WTC11 (cell line): Measurements from ENCODE around the gene ACTN2. TPM values are rescaled to one million over a fixed set of nuclear protein-coding genes. Genes with fewer than 3 reads are reported as not detected.
A peak's percentile ranks its signal among the peaks of the same experiment; 100 is the strongest.

Source experiments
- ATAC-seq: fragments of 200-7000 bp; cut with Tn5 transposase; 2 replicates; pipeline ENCODE4 v1.10.0; 2021; ENCODE audit warnings: mild to moderate bottlenecking, moderate library complexity
- CTCF ChIA-PET: fragments of 300-600 bp; sonication (Branson Sonifier 250); formaldehyde crosslinking; loops from one replicate; lab custom pipeline; 2021; ENCODE audit warnings: antibody characterized with exemption; lab: Charles Lee
- POLR2A ChIA-PET: fragments of 350-600 bp; sonication (Branson Sonifier 250); formaldehyde crosslinking; loops from one replicate; lab custom pipeline; 2021; ENCODE audit warnings: antibody characterized with exemption; lab: Charles Lee
- DNase-seq: peaks from one replicate; pipeline ENCODE4 v3.0.0; 2021; ENCODE audit warnings: low spot score
- H3K27ac Mint-ChIP-seq: 2 replicates; pipeline ENCODE4 v1.8.0; 2021; ENCODE audit warnings: mixed read lengths
- H3K27me3 Mint-ChIP-seq: 2 replicates; pipeline ENCODE4 v1.8.0; 2021; ENCODE audit warnings: low read depth, mild to moderate bottlenecking, moderate library complexity, mixed read lengths
- H3K36me3 Mint-ChIP-seq: 2 replicates; pipeline ENCODE4 v1.8.0; 2021; ENCODE audit warnings: mixed read lengths
- H3K4me1 Mint-ChIP-seq: 2 replicates; pipeline ENCODE4 v1.8.0; 2022; ENCODE audit warnings: mixed read lengths
- H3K4me3 Mint-ChIP-seq: 2 replicates; pipeline ENCODE4 v1.8.0; 2021; ENCODE audit warnings: mild to moderate bottlenecking, moderate library complexity, mixed read lengths
- H3K9me3 Mint-ChIP-seq: 2 replicates; pipeline ENCODE4 v1.8.0; 2021; ENCODE audit warnings: mixed read lengths
- AFF4 ChIP-seq: sonication (generic); formaldehyde crosslinking; IDR thresholded peaks from 2 replicates; pipeline ENCODE4 v1.8.1; 2023; ENCODE audit warnings: mild to moderate bottlenecking, missing genetic modification reagents, borderline replicate concordance
- ATF6 ChIP-seq: sonication (generic); formaldehyde crosslinking; IDR thresholded peaks from 2 replicates; pipeline ENCODE4 v1.8.1; 2023; ENCODE audit warnings: mild to moderate bottlenecking, missing genetic modification reagents
- ELF4 ChIP-seq: sonication (generic); formaldehyde crosslinking; IDR thresholded peaks from 2 replicates; pipeline ENCODE4 v1.8.1; 2022; ENCODE audit warnings: low read depth, mild to moderate bottlenecking, moderate library complexity, missing genetic modification reagents
- EMX1 ChIP-seq: fragments of 250-450 bp; sonication (Bioruptor Pico); IDR thresholded peaks from 2 replicates; pipeline ENCODE4 v1.8.0; 2021; ENCODE audit warnings: mild to moderate bottlenecking
- GABPB1 ChIP-seq: sonication (generic); formaldehyde crosslinking; IDR thresholded peaks from 2 replicates; pipeline ENCODE4 v1.8.1; 2023; ENCODE audit warnings: mild to moderate bottlenecking, missing genetic modification reagents
- GRHL2 ChIP-seq: fragments of 250-450 bp; sonication (Bioruptor Pico); IDR thresholded peaks from 2 replicates; pipeline ENCODE4 v1.8.0; 2022; ENCODE audit warnings: mild to moderate bottlenecking, moderate library complexity; ENCODE audit not compliant: insufficient replicate concordance, severe bottlenecking
- HMGA2 ChIP-seq: fragments of 250-450 bp; sonication (Bioruptor Pico); IDR thresholded peaks from 2 replicates; pipeline ENCODE4 v1.4.0; 2021; ENCODE audit warnings: mild to moderate bottlenecking, moderate library complexity
- HMGXB4 ChIP-seq: sonication (generic); formaldehyde crosslinking; IDR thresholded peaks from 2 replicates; pipeline ENCODE4 v1.8.1; 2023; ENCODE audit warnings: mild to moderate bottlenecking, moderate library complexity, missing genetic modification reagents
- IRF2 ChIP-seq: sonication (generic); formaldehyde crosslinking; IDR thresholded peaks from 2 replicates; pipeline ENCODE4 v1.8.0; 2022; ENCODE audit warnings: low read depth, missing genetic modification reagents, borderline replicate concordance
- JUN ChIP-seq: sonication (generic); formaldehyde crosslinking; IDR thresholded peaks from 2 replicates; pipeline ENCODE4 v1.8.0; 2023; ENCODE audit warnings: mild to moderate bottlenecking, missing genetic modification reagents
- MLX ChIP-seq: sonication (generic); formaldehyde crosslinking; IDR thresholded peaks from 2 replicates; pipeline ENCODE4 v1.8.1; 2023; ENCODE audit warnings: mild to moderate bottlenecking, missing genetic modification reagents, moderate library complexity
- MYBL2 ChIP-seq: sonication (generic); formaldehyde crosslinking; IDR thresholded peaks from 2 replicates; pipeline ENCODE4 v1.8.1; 2023; ENCODE audit warnings: mild to moderate bottlenecking, moderate library complexity, missing genetic modification reagents
- NFATC4 ChIP-seq: fragments of 250-450 bp; sonication (Bioruptor Pico); IDR thresholded peaks from 2 replicates; pipeline ENCODE4 v1.9.0; 2021; ENCODE audit warnings: mild to moderate bottlenecking
- NR2C2 ChIP-seq: sonication (generic); formaldehyde crosslinking; IDR thresholded peaks from 2 replicates; pipeline ENCODE4 v1.8.0; 2022; ENCODE audit warnings: mild to moderate bottlenecking, missing genetic modification reagents
- PRDM15 ChIP-seq: sonication (generic); formaldehyde crosslinking; IDR thresholded peaks from 2 replicates; pipeline ENCODE4 v1.8.0; 2022; ENCODE audit warnings: missing genetic modification reagents
- PRRX2 ChIP-seq: fragments of 250-450 bp; sonication (Bioruptor Pico); IDR thresholded peaks from 2 replicates; pipeline ENCODE4 v1.8.0; 2021; ENCODE audit warnings: mild to moderate bottlenecking
- RELA ChIP-seq: sonication (generic); formaldehyde crosslinking; IDR thresholded peaks from 2 replicates; pipeline ENCODE4 v1.8.1; 2022; ENCODE audit warnings: missing genetic modification reagents, mild to moderate bottlenecking, borderline replicate concordance
- SP1 ChIP-seq: sonication (generic); formaldehyde crosslinking; conservative IDR thresholded peaks from 2 replicates; pipeline ENCODE4 v1.8.1; 2022; ENCODE audit warnings: missing genetic modification reagents
- TEAD1 ChIP-seq: sonication (generic); formaldehyde crosslinking; IDR thresholded peaks from 2 replicates; pipeline ENCODE4 v1.8.0; 2022; ENCODE audit warnings: mild to moderate bottlenecking, missing genetic modification reagents
- ZBTB43 ChIP-seq: sonication (generic); formaldehyde crosslinking; IDR thresholded peaks from 2 replicates; pipeline ENCODE4 v1.8.1; 2023; ENCODE audit warnings: mild to moderate bottlenecking, missing genetic modification reagents
- ZMAT4 ChIP-seq: fragments of 250-450 bp; sonication (Bioruptor Pico); IDR thresholded peaks from 2 replicates; pipeline ENCODE4 v1.9.0; 2021; ENCODE audit warnings: mild to moderate bottlenecking
- ZNF121 ChIP-seq: sonication (generic); formaldehyde crosslinking; IDR thresholded peaks from 2 replicates; pipeline ENCODE4 v1.8.0; 2023; ENCODE audit warnings: missing genetic modification reagents
- ZNF232 ChIP-seq: sonication (generic); formaldehyde crosslinking; IDR thresholded peaks from 2 replicates; pipeline ENCODE4 v1.8.0; 2022; ENCODE audit warnings: mild to moderate bottlenecking, missing genetic modification reagents
- total RNA-seq: library from RNA; stranded (reverse); gene quantifications from 3 replicates; pipeline ENCODE4 v1.2.3, GENCODE V29; 2021

Gene ACTN2
- total RNA-seq, 1 experiment from 2014 or later, result 2.0 TPM

- DNase-seq (no peak), ATAC-seq (no peak)
- Mint-ChIP-seq H3K4me1 (peaks cover 14% of the 10 kb centered on the region), H3K36me3 (peaks cover 3% of the 10 kb centered on the region; the same call in 1 of the 2 replicates), H3K27ac (no peak overlapping the region), H3K4me3 (peak overlapping the region; percentile 62), H3K9me3 (peaks cover 9% of the 10 kb centered on the region), H3K27me3 (peaks cover 49% of the 10 kb centered on the region)
- TF ChIP-seq SP1 (CRISPR knock-in tag), result no peak
- TF ChIP-seq ZMAT4, result no peak
- TF ChIP-seq ZNF121 (CRISPR knock-in tag), result no peak
- no peak for TF ChIP-seq NR2C2
- no peak for TF ChIP-seq TEAD1 (CRISPR knock-in tag)
- TF ChIP-seq IRF2 (CRISPR knock-in tag), result no peak
- no peak for TF ChIP-seq MLX (CRISPR knock-in tag)
- no peak for TF ChIP-seq GABPB1
- TF ChIP-seq HMGA2, result no peak
- TF ChIP-seq HMGXB4, result no peak
- TF ChIP-seq PRRX2 (CRISPR knock-in tag), result no peak
- ChIA-PET CTCF (interaction anchor here (0.6 to 1.2 kb wide), 2 partner anchors 11 to 72 kb away, joined by 4 to 6 read pairs; no protein-coding TSS in a partner anchor), POLR2A (no interaction called here)
Measured at GRCh38 chr1:236687273-236687672, 974 bp downstream of the ACTN2 start.

- Mint-ChIP-seq H3K4me3 (no peak overlapping the region), H3K9me3 (peaks cover 9% of the 10 kb centered on the region), H3K27ac (no peak overlapping the region), H3K36me3 (peaks cover 3% of the 10 kb centered on the region; the same call in 1 of the 2 replicates), H3K4me1 (peaks cover 14% of the 10 kb centered on the region), H3K27me3 (peaks cover 44% of the 10 kb centered on the region)
- DNase-seq (no peak), ATAC-seq (no peak)
- ChIA-PET CTCF (no interaction called here), POLR2A (no interaction called here)
- TF ChIP-seq GRHL2 (CRISPR knock-in tag), result no peak
- no peak for TF ChIP-seq JUN (CRISPR knock-in tag)
- TF ChIP-seq ZBTB43 (CRISPR knock-in tag), result no peak
- no peak for TF ChIP-seq ATF6 (CRISPR knock-in tag)
- no peak for TF ChIP-seq ELF4 (CRISPR knock-in tag)
- no peak for TF ChIP-seq ZNF232 (CRISPR knock-in tag)
- TF ChIP-seq GABPB1, result no peak
- no peak for TF ChIP-seq MYBL2
- no peak for TF ChIP-seq EMX1 (CRISPR knock-in tag)
- TF ChIP-seq PRDM15, result no peak
- TF ChIP-seq RELA, result no peak
- no peak for TF ChIP-seq NFATC4 (CRISPR knock-in tag)
- TF ChIP-seq AFF4 (CRISPR knock-in tag), result no peak
Measured at GRCh38 chr1:236688705-236689104, 2.4 kb downstream of the ACTN2 start.
